ENCODE measurements around the gene NUTM2D.
"Not testable (repeated sequence)": the region's sequence is repeated elsewhere in the genome, so short reads cannot be mapped to it uniquely, and the experiment has no call there.

The NUTM2D gene

DNA sequence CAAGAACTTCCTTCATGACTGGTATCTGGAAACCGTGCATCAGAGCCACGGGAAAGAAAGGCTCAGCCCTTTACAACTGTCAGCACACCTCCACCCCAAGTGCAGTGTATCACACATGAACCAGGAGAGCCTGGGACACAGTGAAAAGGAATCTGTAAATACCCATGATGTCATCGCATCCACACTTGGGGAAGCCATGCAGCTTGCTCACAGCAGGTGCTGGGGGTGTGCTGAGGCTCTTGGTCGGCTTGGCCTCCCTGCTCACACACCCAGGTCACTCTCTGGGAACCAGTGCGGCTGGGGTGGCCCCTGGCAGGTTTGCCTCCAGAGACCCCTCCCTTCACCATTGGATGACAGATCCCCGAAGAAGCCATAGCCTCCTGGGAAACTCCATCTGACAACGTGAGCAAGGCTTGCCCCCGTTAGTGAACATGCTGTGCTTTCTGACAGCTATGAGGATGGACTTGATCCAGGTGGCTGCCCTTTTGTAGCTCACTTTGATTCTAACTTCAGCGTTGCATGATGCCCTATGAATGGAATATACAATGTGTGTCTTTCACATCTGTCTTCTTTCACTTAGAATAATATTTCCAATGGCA, 12.1 kb downstream of the NUTM2D start:
- H3K9ac ChIP-seq (ENCODE audit: low read depth, low read length, poor library complexity); H3K4ac ChIP-seq (ENCODE audit: low read length); H3K4me3 ChIP-seq (ENCODE audit: low read length in 2 of 2); H3K9me3 ChIP-seq (replicated peaks in 1 of 2; ENCODE audit: control insufficient read depth in 2 of 2, insufficient read depth in 1 of 2, low read depth in 1 of 2, low read length in 2 of 2); H3K27ac ChIP-seq (replicated peaks; ENCODE audit: low read length); H2BK120ac ChIP-seq (ENCODE audit: low read depth, low read length); H4K91ac ChIP-seq (ENCODE audit: low read depth, low read length, poor library complexity); H2BK15ac ChIP-seq (ENCODE audit: low read length); H3K4me1 ChIP-seq (ENCODE audit: control insufficient read depth in 2 of 2, insufficient read depth in 1 of 2, low read depth in 1 of 2, low read length in 2 of 2); H3K14ac ChIP-seq (ENCODE audit: low read length); H3K79me1 ChIP-seq (ENCODE audit: low read depth, low read length); H3K36me3 ChIP-seq (replicated peaks in 1 of 2; ENCODE audit: control insufficient read depth in 2 of 2, insufficient read depth in 2 of 2, low read length in 2 of 2); H2AFZ ChIP-seq (ENCODE audit: low read length); H3K23ac ChIP-seq (ENCODE audit: low read depth, low read length, poor library complexity); DNase-seq (ENCODE audit: low spot score); H3K27me3 ChIP-seq (ENCODE audit: control insufficient read depth in 3 of 3, insufficient read depth in 3 of 3, low read depth in 1 of 3, low read length in 3 of 3); H4K8ac ChIP-seq (ENCODE audit: low read depth, low read length); H2BK5ac ChIP-seq (ENCODE audit: low read length); H3K18ac ChIP-seq (ENCODE audit: low read length); H2BK12ac ChIP-seq (ENCODE audit: low read length); H2AK5ac ChIP-seq (ENCODE audit: low read depth, low read length); H3K4me2 ChIP-seq (ENCODE audit: insufficient read depth, low read length, poor library complexity, severe bottlenecking): not testable (repeated sequence)
- no CpG with 5 or more reads among the region's 9 CpGs for WGBS, 2 donors (ENCODE audit: extremely low coverage in 2 of 2, insufficient read length in 2 of 2, insufficient replicate concordance in 1 of 2)

DNA sequence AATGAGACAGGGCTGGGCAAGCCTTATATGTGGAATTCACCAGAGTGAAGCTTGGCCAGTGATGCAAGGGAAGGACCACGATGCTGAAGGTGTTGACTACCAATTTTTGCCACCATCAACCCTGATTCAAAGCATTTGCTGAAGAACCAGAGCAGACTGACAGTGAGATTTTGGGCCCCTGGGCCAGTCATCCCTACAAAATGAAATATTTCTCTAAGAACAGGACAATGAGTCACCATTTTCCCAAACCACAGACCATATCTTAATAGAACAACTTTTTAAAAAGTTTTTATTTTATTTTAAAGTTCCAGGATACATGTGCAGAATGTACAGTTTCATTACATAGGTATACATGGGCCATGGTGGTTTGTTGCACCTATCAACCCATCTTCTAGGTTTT, 16.5 kb downstream of the NUTM2D start:
- not testable (repeated sequence) for H3K36me3 ChIP-seq (replicated peaks in 1 of 2; ENCODE audit: control insufficient read depth in 2 of 2, insufficient read depth in 2 of 2, low read length in 2 of 2); H2BK12ac ChIP-seq (ENCODE audit: low read length); H4K8ac ChIP-seq (ENCODE audit: low read depth, low read length); H3K79me1 ChIP-seq (ENCODE audit: low read depth, low read length); H3K4ac ChIP-seq (ENCODE audit: low read length); H3K4me1 ChIP-seq (ENCODE audit: control insufficient read depth in 2 of 2, insufficient read depth in 1 of 2, low read depth in 1 of 2, low read length in 2 of 2); H4K91ac ChIP-seq (ENCODE audit: low read depth, low read length, poor library complexity); H3K14ac ChIP-seq (ENCODE audit: low read length); H2AK5ac ChIP-seq (ENCODE audit: low read depth, low read length); H3K27me3 ChIP-seq (ENCODE audit: control insufficient read depth in 3 of 3, insufficient read depth in 3 of 3, low read depth in 1 of 3, low read length in 3 of 3); H3K9me3 ChIP-seq (replicated peaks in 1 of 2; ENCODE audit: control insufficient read depth in 2 of 2, insufficient read depth in 1 of 2, low read depth in 1 of 2, low read length in 2 of 2); H2BK120ac ChIP-seq (ENCODE audit: low read depth, low read length); H2BK15ac ChIP-seq (ENCODE audit: low read length); H3K27ac ChIP-seq (replicated peaks; ENCODE audit: low read length); H3K18ac ChIP-seq (ENCODE audit: low read length); H2AFZ ChIP-seq (ENCODE audit: low read length); H3K9ac ChIP-seq (ENCODE audit: low read depth, low read length, poor library complexity); DNase-seq (ENCODE audit: low spot score); H3K4me2 ChIP-seq (ENCODE audit: insufficient read depth, low read length, poor library complexity, severe bottlenecking); H3K23ac ChIP-seq (ENCODE audit: low read depth, low read length, poor library complexity); H2BK5ac ChIP-seq (ENCODE audit: low read length); H3K4me3 ChIP-seq (ENCODE audit: low read length in 2 of 2)
- no CpG with 5 or more reads among the region's 1 CpG for WGBS, 2 donors (ENCODE audit: extremely low coverage in 2 of 2, insufficient read length in 2 of 2, insufficient replicate concordance in 1 of 2)

DNA sequence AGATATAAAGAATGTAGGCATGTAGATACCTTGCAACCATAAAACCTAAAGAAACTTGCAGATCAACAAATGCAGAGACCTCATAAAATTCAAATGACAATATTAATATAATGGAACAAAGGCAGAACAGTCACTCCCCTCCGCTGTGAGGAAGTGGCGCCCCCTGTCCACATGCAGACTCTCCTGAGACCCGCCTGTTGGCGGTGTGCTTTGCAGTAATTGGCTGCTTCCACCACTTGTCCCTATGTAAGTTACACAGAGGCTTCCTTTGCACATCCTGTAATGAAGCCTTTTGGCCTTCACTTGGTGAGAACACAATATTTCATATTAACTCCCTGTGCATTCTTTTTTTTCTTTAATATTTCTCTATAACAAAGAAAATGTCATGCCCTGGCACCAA, 21.6 kb downstream of the NUTM2D start:
- not testable (repeated sequence) for H3K4me1 ChIP-seq (ENCODE audit: control insufficient read depth in 2 of 2, insufficient read depth in 1 of 2, low read depth in 1 of 2, low read length in 2 of 2); H4K91ac ChIP-seq (ENCODE audit: low read depth, low read length, poor library complexity); H2AK5ac ChIP-seq (ENCODE audit: low read depth, low read length); H3K27ac ChIP-seq (replicated peaks; ENCODE audit: low read length); H3K27me3 ChIP-seq (ENCODE audit: control insufficient read depth in 3 of 3, insufficient read depth in 3 of 3, low read depth in 1 of 3, low read length in 3 of 3); H3K9me3 ChIP-seq (replicated peaks in 1 of 2; ENCODE audit: control insufficient read depth in 2 of 2, insufficient read depth in 1 of 2, low read depth in 1 of 2, low read length in 2 of 2); DNase-seq (ENCODE audit: low spot score); H3K4me2 ChIP-seq (ENCODE audit: insufficient read depth, low read length, poor library complexity, severe bottlenecking); H4K8ac ChIP-seq (ENCODE audit: low read depth, low read length); H3K18ac ChIP-seq (ENCODE audit: low read length); H3K4ac ChIP-seq (ENCODE audit: low read length); H2AFZ ChIP-seq (ENCODE audit: low read length); H2BK12ac ChIP-seq (ENCODE audit: low read length); H3K14ac ChIP-seq (ENCODE audit: low read length); H3K79me1 ChIP-seq (ENCODE audit: low read depth, low read length); H3K23ac ChIP-seq (ENCODE audit: low read depth, low read length, poor library complexity); H2BK15ac ChIP-seq (ENCODE audit: low read length); H2BK5ac ChIP-seq (ENCODE audit: low read length); H3K9ac ChIP-seq (ENCODE audit: low read depth, low read length, poor library complexity); H3K36me3 ChIP-seq (replicated peaks in 1 of 2; ENCODE audit: control insufficient read depth in 2 of 2, insufficient read depth in 2 of 2, low read length in 2 of 2); H3K4me3 ChIP-seq (ENCODE audit: low read length in 2 of 2); H2BK120ac ChIP-seq (ENCODE audit: low read depth, low read length)
- no CpG with 5 or more reads among the region's 4 CpGs for WGBS, 2 donors (ENCODE audit: extremely low coverage in 2 of 2, insufficient read length in 2 of 2, insufficient replicate concordance in 1 of 2)

DNA sequence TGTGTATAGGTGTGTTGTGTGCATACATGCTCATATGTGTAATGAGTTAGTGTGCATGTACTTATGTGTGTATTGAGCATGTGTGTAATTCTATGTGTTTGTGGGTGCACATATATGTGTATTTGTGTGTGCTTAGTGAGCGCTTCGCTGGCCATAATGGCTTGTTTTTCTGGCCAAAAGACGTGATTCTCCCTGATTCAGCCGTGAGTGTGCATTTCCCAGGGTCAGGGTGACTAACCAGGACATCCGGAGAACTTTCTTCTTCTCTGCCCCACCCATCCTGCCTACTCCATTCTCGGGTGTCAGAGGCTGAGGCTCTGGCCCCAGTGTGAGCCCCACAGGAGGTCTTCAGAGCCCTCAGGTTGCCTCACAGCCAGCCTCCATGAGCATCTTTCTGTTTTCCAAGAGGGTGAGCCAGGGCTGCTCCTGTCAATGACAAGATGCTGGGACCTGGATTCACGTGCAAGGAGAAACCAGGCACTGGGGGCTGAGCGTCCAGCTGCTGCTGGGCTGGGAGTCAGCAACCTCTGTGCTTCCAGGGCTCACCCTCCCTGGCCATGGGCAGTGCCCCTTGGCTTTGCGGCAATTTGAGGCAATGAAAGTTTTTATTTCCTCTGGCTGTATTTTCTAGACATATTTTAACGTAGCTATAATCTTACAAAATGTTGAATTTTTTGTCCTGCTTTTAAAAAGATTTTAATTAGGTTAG, 25.8 kb downstream of the NUTM2D start:
- H3K27me3 ChIP-seq (ENCODE audit: control insufficient read depth in 3 of 3, insufficient read depth in 3 of 3, low read depth in 1 of 3, low read length in 3 of 3) = not testable (repeated sequence)

More for the DNA sequence above, 25.8 kb downstream of the NUTM2D start:
- H3K14ac ChIP-seq (ENCODE audit: low read length); H2BK5ac ChIP-seq (ENCODE audit: low read length); H4K91ac ChIP-seq (ENCODE audit: low read depth, low read length, poor library complexity); H3K4me3 ChIP-seq (ENCODE audit: low read length in 2 of 2); H3K4me2 ChIP-seq (ENCODE audit: insufficient read depth, low read length, poor library complexity, severe bottlenecking); H3K9me3 ChIP-seq (replicated peaks in 1 of 2; ENCODE audit: control insufficient read depth in 2 of 2, insufficient read depth in 1 of 2, low read depth in 1 of 2, low read length in 2 of 2); H2AK5ac ChIP-seq (ENCODE audit: low read depth, low read length); H3K36me3 ChIP-seq (replicated peaks in 1 of 2; ENCODE audit: control insufficient read depth in 2 of 2, insufficient read depth in 2 of 2, low read length in 2 of 2); H3K23ac ChIP-seq (ENCODE audit: low read depth, low read length, poor library complexity); H3K4ac ChIP-seq (ENCODE audit: low read length); H2BK120ac ChIP-seq (ENCODE audit: low read depth, low read length); H4K8ac ChIP-seq (ENCODE audit: low read depth, low read length); H3K27ac ChIP-seq (replicated peaks; ENCODE audit: low read length); H3K79me1 ChIP-seq (ENCODE audit: low read depth, low read length); H2AFZ ChIP-seq (ENCODE audit: low read length); DNase-seq (ENCODE audit: low spot score); H3K9ac ChIP-seq (ENCODE audit: low read depth, low read length, poor library complexity); H3K4me1 ChIP-seq (ENCODE audit: control insufficient read depth in 2 of 2, insufficient read depth in 1 of 2, low read depth in 1 of 2, low read length in 2 of 2); H2BK15ac ChIP-seq (ENCODE audit: low read length); H3K18ac ChIP-seq (ENCODE audit: low read length); H2BK12ac ChIP-seq (ENCODE audit: low read length): not testable (repeated sequence)
- no CpG with 5 or more reads among the region's 10 CpGs for WGBS, 2 donors (ENCODE audit: extremely low coverage in 2 of 2, insufficient read length in 2 of 2, insufficient replicate concordance in 1 of 2)
